SK-N-SH (cell line): ENCODE results near the gene RGMA. TPM values are rescaled to one million over a fixed set of nuclear protein-coding genes. Genes with fewer than 3 reads are reported as not detected.

Source experiments
- CTCF ChIA-PET: fragments of 300-600, 350-600 bp; formaldehyde crosslinking; extraction: SDS; loops from one replicate; lab custom pipeline; 2021; lab: Yijun Ruan, JAX
- POLR2A ChIA-PET: fragments of 350-600 bp; sonication (Branson Sonifier 250); formaldehyde crosslinking; extraction: SDS; loops from one replicate; lab custom pipeline; 2020; ENCODE audit warnings: antibody characterized with exemption, inconsistent platforms; lab: Yijun Ruan, JAX
- DNase-seq: peaks from one replicate; pipeline ENCODE4 v3.0.0; 2012
- H2AFZ ChIP-seq: fragments of 200-600 bp; sonication (generic); 2 replicates; pipeline ENCODE4 v1.8.1; 2016; ENCODE audit warnings: antibody characterized with exemption, mild to moderate bottlenecking, low read depth
- H3F3A ChIP-seq: fragments of 200-600 bp; sonication (generic); replicated peaks from 2 replicates; pipeline ENCODE3; 2016; ENCODE audit warnings: antibody characterized with exemption, mild to moderate bottlenecking; ENCODE audit not compliant: insufficient read depth
- H3K27ac ChIP-seq, 2 experiments: fragments of 200-500 bp in 1 of 2; fragments of 200-600 bp in 1 of 2; sonication (Bioruptor generic) in 1 of 2; sonication (generic), shearing (Covaris generic) in 1 of 2; 2 replicates each; pipeline versions ENCODE4 v1.5.1 to v1.6.1; 2014 to 2016; ENCODE audit warnings: low read depth in 2 of 2, inconsistent platforms in 1 of 2, low read length in 1 of 2, mild to moderate bottlenecking in 1 of 2, mixed read lengths in 1 of 2
- H3K27me3 ChIP-seq: fragments of 200-600 bp; sonication (generic), shearing (Covaris generic); 2 replicates; pipeline ENCODE4 v1.6.1; 2016; ENCODE audit warnings: mixed run types; ENCODE audit not compliant: insufficient read depth
- H3K36me3 ChIP-seq, 2 experiments: fragments of 200-500 bp in 1 of 2; fragments of 200-600 bp in 1 of 2; sonication (Bioruptor generic) in 1 of 2; sonication (generic) in 1 of 2; replicated peaks in 1 of 2; 2 replicates each; pipeline versions ENCODE3 to v1.5.1; 2014 to 2016; ENCODE audit warnings: low read length in 1 of 2, mild to moderate bottlenecking in 1 of 2; ENCODE audit not compliant: insufficient read depth in 2 of 2, control insufficient read depth in 1 of 2
- H3K4me1 ChIP-seq, 2 experiments: fragments of 200-500 bp in 1 of 2; fragments of 200-600 bp in 1 of 2; sonication (Bioruptor generic) in 1 of 2; sonication (generic), shearing (Covaris generic) in 1 of 2; 2 replicates each; pipeline versions ENCODE4 v1.5.1 to v1.6.1; 2014 to 2016; ENCODE audit warnings: low read depth in 1 of 2, low read length in 1 of 2, mixed run types in 1 of 2; ENCODE audit not compliant: insufficient read depth in 2 of 2, control insufficient read depth in 1 of 2
- H3K4me2 ChIP-seq: fragments of 200-600 bp; sonication (generic), shearing (Covaris generic); 2 replicates; pipeline ENCODE4 v1.6.1; 2017; ENCODE audit warnings: mixed run types
- H3K4me3 ChIP-seq, 2 experiments: fragments of 200-500 bp in 1 of 2; fragments of 200-600 bp in 1 of 2; sonication (Bioruptor generic) in 1 of 2; sonication (generic), shearing (Covaris generic) in 1 of 2; 2 replicates each; pipeline versions ENCODE4 v1.5.1 to v1.8.1; 2014 to 2016; ENCODE audit warnings: low read depth in 2 of 2, inconsistent platforms in 1 of 2, low read length in 1 of 2, mild to moderate bottlenecking in 1 of 2, mixed read lengths in 1 of 2, moderate library complexity in 1 of 2
- H3K79me2 ChIP-seq: fragments of 200-600 bp; sonication (generic); 2 replicates; pipeline ENCODE4 v1.8.1; 2017; ENCODE audit warnings: mild to moderate bottlenecking; ENCODE audit not compliant: insufficient read depth
- H3K9ac ChIP-seq: fragments of 200-600 bp; sonication (generic); 2 replicates; pipeline ENCODE4 v1.6.1; 2017; ENCODE audit warnings: mixed run types
- H3K9me2 ChIP-seq: fragments of 200-600 bp; sonication (generic); 2 replicates; pipeline ENCODE4 v1.6.1; 2017; ENCODE audit warnings: mixed run types
- H3K9me3 ChIP-seq: fragments of 200-600 bp; sonication (generic); 2 replicates; pipeline ENCODE4 v1.6.1; 2017; ENCODE audit warnings: mixed run types, mild to moderate bottlenecking, moderate library complexity
- H4K20me1 ChIP-seq: fragments of 200-600 bp; sonication (generic); 2 replicates; pipeline ENCODE4 v1.6.1; 2017; ENCODE audit warnings: mild to moderate bottlenecking, mixed run types; ENCODE audit not compliant: insufficient read depth
- CHD2 ChIP-seq: fragments of 150-350 bp; IDR thresholded peaks from 2 replicates; pipeline ENCODE4 v1.6.1; 2018; ENCODE audit warnings: low read length; ENCODE audit not compliant: partially characterized antibody
- ELF1 ChIP-seq: IDR thresholded peaks from 2 replicates; pipeline ENCODE4 v1.4.0; 2012
- EP300 ChIP-seq, 2 experiments: IDR thresholded peaks; 2 replicates each; pipeline versions ENCODE4 v1.4.0 to v1.6.1; 2012; ENCODE audit warnings: borderline replicate concordance in 1 of 2, low read depth in 1 of 2, low read length in 1 of 2
- IRF3 ChIP-seq: fragments of 150-350 bp; IDR thresholded peaks from 2 replicates; pipeline ENCODE4 v1.6.1; 2016; ENCODE audit warnings: mild to moderate bottlenecking, low read depth, low read length
- MEF2A ChIP-seq: IDR thresholded peaks from 2 replicates; pipeline ENCODE4 v1.4.0; 2012; ENCODE audit warnings: low read depth, borderline replicate concordance
- PBX3 ChIP-seq: IDR thresholded peaks from 2 replicates; pipeline ENCODE4; 2012
- POLR2AphosphoS5 ChIP-seq: IDR thresholded peaks from 2 replicates; pipeline ENCODE4 v1.6.1; 2012; ENCODE audit warnings: low read depth, low read length
- SIN3A ChIP-seq: IDR thresholded peaks from 2 replicates; pipeline ENCODE4 v1.6.1; 2012; ENCODE audit warnings: low read depth, mild to moderate bottlenecking, low read length, moderate library complexity, borderline replicate concordance
- SMC3 ChIP-seq: IDR thresholded peaks from 2 replicates; pipeline ENCODE4 v1.6.1; 2012; ENCODE audit warnings: low read depth, low read length, improper control_type of control experiment
- WGBS: methylation state at CpG from one replicate; pipeline ENCODE4 v1.1.6; 2017; ENCODE audit warnings: low lambda C conversion rate; 5-methylcytosine and 5-hydroxymethylcytosine counted together
- polyA plus RNA-seq, 3 experiments: library from polyadenylated mRNA; depleted of rRNA; stranded (reverse); fragments of >200 nt; gene quantifications; 2 replicates each; pipeline ENCODE4 v1.2.3, GENCODE V29; 2012

Gene RGMA
- polyA plus RNA-seq, 1 of the 3 experiments (the other 2 are of a cell fraction) = 1.5 TPM

GRCh38 chr15:93029836-93030429, 59.1 kb downstream of the RGMA start:
- Histone ChIP-seq H3K36me3 (peaks cover 14 to 38% of the 10 kb centered on the region in 2 experiments), H3F3A (peaks cover 25% of the 10 kb centered on the region), H3K9me2 (no peaks in the 10 kb centered on the region), H2AFZ (no peak overlapping the region), H4K20me1 (peaks cover 25% of the 10 kb centered on the region), H3K79me2 (no peaks in the 10 kb centered on the region), H3K9me3 (no peaks in the 10 kb centered on the region), H3K4me2 (no peak overlapping the region), H3K4me3 (no peak overlapping the region)
- POLR2A ChIA-PET = interaction anchor here (0.6 to 1.1 kb wide), 2 partner anchors 9 to 11 kb away, joined by 3 to 4 read pairs; no protein-coding TSS in a partner anchor
- DNase-seq = no peak
- 87% methylated on average over 9 of the region's 12 CpGs for WGBS
- CTCF ChIA-PET = interaction anchor here (0.5 to 10.7 kb wide), 56 partner anchors 8 to 1323 kb away, joined by 3 to 191 read pairs (median 4); no protein-coding TSS in a partner anchor
- TF ChIP-seq SMC3 = 0 out of 2 replicates have a peak, but pooled peaks have one; percentile 3
- no peak for TF ChIP-seq PBX3
- TF ChIP-seq CHD2 = no peak
- TF ChIP-seq, all 33 proteins: peak for 1
- H3K9ac ChIP-seq = no peak overlapping the region
- H3K27ac ChIP-seq = no peak overlapping the region; a peak in 1 of 4 replicates
- no peaks in the 10 kb centered on the region for H3K27me3 ChIP-seq
- H3K4me1 ChIP-seq = peaks cover 19 to 20% of the 10 kb centered on the region in 2 experiments; a peak in 3 of 4 replicates

GRCh38 chr15:93029214-93029835, 59.7 kb downstream of the RGMA start:
- 85% methylated on average over 13 of the region's 17 CpGs for WGBS
- H3K9me2 ChIP-seq = no peaks in the 10 kb centered on the region
- no peak overlapping the region for H3K9ac ChIP-seq
- peak overlapping the region in 1 of 2 experiments; percentile 51; a peak in 2 of 4 replicates for H3K27ac ChIP-seq
- peaks cover 31% of the 10 kb centered on the region for H4K20me1 ChIP-seq
- no peaks in the 10 kb centered on the region for H3K79me2 ChIP-seq
- H3K9me3 ChIP-seq = no peaks in the 10 kb centered on the region
- peaks cover 25% of the 10 kb centered on the region for H3F3A ChIP-seq
- H3K4me3 ChIP-seq = no peak overlapping the region
- POLR2A ChIA-PET = interaction anchor here (1.1 kb wide), 1 partner anchor 9 kb away, joined by 4 read pairs; no protein-coding TSS in a partner anchor
- H3K4me2 ChIP-seq = no peak overlapping the region
- H2AFZ ChIP-seq = no peak overlapping the region
- H3K27me3 ChIP-seq = no peaks in the 10 kb centered on the region
- H3K4me1 ChIP-seq = peaks cover 19 to 20% of the 10 kb centered on the region in 2 experiments; a peak in 3 of 4 replicates
- CTCF ChIA-PET = interaction anchor here (0.6 to 10.7 kb wide), 16 partner anchors 8 to 1125 kb away, joined by 3 to 191 read pairs (median 9); no protein-coding TSS in a partner anchor
- no peak for DNase-seq
- peaks cover 20 to 44% of the 10 kb centered on the region in 2 experiments for H3K36me3 ChIP-seq
- 0 out of 2 replicates have a peak, but pooled peaks have one; percentile 3 for TF ChIP-seq SIN3A
- no peak for TF ChIP-seq CHD2
- no peak for TF ChIP-seq ELF1
- no peak for TF ChIP-seq EP300 (IDR thresholded peaks at IDR 0.05; ENCODE audit: borderline replicate concordance in 1 of 2, low read depth in 1 of 2, low read length in 1 of 2)
- TF ChIP-seq POLR2AphosphoS5 = peak; percentile 17; the same call in 1 of the 2 replicates
- no peak for TF ChIP-seq MEF2A
- TF ChIP-seq IRF3 = no peak
